Medulla oblongata (tissue), 1 donor: Measurements from ENCODE around the gene MAPRE2.
A peak's percentile ranks its signal among the peaks of the same experiment; 100 is the strongest.

ENCODE experiments used
- DNase-seq: peaks from one replicate; pipeline ENCODE4 v3.0.0-alpha.2; 2015; ENCODE audit errors: extremely low spot score

The MAPRE2 gene

DNA sequence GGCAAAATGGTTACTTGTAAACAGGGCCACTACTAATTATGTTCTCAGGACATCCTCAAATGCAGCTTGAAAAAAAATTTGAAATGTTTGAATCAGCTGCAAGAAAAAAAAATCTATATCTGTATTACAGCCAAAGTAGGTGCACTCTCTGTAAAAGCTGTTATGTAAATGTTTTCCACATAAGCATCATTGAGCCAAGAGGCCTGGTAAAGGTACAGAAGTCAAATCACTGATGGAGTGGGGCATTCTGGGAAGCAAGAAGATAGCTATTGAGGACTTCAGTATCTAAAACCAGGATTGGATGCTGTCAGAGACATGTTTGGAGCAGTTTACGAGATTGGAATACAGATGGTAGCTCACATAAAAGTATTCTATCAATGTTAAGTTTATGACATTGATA lies 80.3 kb downstream of the MAPRE2 start:
- no peak for DNase-seq

DNA sequence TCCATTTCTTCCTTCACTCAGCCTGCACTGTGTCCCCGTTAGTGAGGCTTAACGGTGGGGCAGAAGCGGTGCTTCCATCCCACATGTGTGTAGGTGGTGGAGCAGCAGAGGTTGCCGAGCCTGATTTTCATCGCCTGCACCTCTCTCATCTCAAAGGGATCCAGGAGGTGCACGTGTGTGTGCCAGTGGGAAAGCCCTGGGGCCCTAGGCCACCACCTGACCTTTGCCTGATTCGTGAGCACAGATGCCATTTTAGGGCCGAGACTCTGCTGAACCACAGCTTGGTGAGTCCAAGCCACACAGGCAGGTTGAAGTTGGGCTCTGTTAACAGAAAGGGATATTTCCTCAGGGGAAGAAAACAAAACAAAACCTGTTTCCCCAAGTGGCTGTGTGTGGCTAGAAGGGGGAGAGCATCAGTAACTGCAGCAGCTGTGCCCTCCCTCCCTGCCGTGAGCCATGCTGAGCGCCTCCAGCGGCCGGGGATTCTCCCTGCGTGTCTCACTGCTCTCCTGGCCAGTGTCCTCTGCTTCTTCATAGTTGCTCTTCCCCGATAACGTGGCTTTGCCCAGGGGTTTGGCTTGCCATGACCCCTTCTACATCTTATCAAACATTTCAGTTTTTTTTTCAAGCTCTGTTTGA lies 81.5 kb downstream of the MAPRE2 start:
- peak; percentile 57 for DNase-seq

DNA sequence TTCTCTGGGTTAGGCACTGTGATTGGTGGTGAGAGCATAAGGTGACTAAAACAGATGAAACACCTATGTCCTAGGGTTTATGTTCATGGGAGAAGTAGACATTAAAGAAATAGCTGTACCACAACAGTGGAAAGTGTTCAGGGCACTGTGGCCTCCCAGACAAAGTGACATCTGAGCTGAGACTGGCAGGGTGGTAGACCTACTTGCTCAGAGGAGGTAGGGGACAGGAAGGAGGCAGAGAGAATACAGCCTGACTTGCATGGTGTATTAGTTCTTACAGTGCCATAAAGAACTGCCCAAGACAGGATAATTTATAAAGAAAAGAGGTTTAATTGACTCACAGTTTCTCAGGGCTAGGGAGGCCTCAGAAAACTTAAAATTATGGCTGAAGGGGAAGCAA lies 82.6 kb downstream of the MAPRE2 start:
- DNase-seq, result no peak

DNA sequence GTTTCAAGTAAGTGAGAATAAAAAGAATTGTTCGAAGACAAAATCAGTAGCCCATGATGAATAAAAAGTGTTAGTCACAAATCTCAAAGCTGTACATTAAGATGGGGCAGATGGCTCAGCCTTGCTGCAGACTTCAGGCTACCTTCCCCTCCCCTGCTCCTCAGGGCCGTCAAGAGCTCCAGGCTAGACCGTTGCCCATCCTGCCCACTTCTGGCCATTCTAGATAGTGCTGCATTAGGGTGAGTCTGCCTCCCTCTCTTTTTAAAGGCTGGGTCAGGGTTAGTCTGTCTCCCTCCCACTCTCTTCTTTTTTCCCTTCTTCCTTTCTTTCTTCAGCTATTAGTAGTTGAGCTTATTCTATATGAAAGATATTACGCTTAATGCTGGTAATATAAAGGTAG lies 86.0 kb downstream of the MAPRE2 start:
- DNase-seq, result no peak

DNA sequence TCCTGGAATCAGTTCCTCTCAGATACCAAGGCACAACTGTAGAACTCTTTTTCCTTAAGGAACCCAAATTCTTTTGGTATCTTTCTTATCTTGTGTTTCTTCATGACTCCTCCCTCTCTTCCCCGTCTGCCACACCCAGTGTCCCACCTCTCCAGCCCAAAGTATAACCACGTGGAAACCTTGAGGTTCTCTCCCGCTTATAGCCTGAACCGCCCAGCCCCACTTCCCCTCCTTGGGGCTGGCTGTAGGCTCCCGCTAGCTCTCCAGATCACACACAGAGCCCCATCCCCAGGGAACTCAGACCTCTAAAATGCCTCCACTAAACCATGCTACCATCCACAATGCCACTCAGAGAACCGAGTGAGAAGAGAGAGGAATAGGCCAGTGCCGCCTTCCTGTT lies 87.5 kb downstream of the MAPRE2 start:
- DNase-seq, result no peak

DNA sequence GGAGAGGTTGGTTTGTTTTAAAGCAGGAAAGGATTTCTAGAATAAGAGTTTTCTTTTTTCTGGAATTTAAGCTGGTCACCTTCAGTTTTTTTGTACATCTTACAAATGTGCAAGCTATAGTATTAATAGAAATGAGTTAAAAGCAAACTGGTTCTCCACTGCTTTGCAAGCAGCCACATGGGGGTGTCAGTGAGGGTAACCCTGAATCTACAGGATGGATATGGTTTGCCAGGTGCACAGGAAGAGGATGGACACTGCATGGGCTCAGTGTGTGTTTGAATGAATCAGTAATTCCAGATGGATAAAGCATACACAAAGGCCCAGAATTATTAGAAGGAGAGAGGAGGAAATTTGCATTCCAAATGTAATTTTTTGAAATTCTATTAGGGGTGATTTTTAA lies 89.0 kb downstream of the MAPRE2 start:
- DNase-seq, result no peak

DNA sequence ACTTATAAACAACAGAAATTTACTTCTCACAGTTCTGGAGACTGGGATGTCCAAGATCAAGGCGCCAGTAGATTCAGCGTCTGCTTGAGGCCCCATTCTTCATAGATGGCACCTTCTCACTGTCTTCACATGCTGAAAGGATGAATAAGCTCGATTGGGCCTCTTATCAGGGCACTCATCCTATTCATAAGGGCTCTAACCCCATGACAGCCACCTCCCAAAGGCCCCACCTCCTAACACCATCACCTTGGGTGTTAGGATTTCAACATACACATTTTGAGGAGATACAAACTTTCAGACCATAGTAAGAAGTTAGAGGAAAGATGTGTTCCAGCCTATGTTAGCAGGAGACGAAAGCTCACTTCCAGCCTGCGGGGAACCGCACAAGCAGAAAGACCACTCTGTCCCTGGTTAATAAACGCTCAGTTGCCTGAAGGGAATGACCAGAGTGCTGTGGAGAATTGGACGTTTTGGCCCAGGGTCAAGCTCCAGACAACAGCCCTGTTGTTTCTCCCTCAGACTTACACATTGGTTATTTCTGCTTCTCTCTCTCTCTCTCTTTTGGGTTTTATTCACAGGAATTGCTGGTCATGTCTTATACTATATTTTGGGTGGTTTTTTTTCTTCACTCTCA lies 90.3 kb downstream of the MAPRE2 start:
- peak; percentile 91 for DNase-seq

DNA sequence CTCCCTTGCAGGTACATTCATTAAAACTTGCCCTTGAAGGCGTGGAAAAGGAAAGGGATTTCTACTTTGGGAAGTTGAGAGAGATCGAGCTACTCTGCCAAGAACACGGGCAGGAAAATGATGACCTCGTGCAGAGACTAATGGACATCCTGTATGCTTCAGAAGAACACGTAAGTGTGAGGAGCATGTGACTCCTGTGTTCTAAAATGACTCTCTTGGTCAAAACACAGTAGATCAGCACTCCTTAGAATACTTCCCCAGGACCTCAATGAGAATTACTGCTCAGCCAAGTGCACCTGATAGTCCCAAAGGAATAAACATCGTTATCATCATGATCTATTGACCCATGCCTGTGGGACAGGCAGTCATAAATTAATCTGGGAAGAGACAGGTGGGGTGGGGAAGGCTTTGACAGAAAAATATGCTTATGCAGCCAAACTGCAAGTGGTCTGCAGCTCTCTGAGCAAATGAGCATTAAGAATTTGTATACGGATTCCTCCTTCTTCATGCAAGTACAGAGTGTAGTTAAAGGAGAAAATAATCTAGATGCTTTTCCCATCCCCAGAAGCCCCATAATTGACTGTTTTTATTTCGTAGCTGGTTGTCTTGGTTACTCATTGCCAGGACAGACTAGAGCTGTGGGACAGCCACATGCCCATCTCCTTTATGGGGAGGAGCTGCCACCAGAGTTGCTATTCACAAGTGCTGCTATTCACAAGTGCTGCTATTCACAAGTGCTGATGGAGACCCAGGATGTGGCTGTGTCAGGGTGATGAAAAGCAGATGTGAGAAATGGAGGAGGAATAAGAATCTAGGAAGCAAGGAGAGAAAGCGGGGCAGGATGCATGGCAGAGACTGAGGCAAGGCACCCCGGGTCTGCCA lies 91.0 kb downstream of the MAPRE2 start:
- DNase-seq, result no peak

DNA sequence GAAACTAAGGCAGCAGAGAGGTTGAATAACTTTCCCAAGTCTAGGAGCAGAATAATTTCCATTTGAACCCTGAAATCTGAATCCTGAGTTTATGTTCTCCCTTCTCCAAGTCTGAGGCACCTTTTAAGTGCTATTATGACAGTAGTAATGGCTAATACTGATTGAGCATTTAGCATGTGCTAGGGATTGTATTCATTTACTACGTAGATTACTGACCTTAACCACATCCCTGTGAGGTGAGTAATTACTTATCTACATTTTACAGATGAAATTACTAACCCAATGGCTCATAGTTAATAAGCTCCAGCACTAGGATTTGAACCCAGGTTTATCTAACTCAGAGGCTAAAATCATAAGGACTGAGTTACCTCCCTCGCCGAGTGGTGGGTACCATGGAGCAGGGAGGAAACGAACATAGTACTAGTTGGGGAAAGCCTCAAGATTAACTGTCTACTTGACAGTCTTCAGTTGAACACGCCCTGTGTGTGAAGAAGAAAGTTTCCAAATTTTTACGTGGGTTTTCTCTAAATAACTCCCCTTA lies 93.0 kb downstream of the MAPRE2 start:
- no peak for DNase-seq

DNA sequence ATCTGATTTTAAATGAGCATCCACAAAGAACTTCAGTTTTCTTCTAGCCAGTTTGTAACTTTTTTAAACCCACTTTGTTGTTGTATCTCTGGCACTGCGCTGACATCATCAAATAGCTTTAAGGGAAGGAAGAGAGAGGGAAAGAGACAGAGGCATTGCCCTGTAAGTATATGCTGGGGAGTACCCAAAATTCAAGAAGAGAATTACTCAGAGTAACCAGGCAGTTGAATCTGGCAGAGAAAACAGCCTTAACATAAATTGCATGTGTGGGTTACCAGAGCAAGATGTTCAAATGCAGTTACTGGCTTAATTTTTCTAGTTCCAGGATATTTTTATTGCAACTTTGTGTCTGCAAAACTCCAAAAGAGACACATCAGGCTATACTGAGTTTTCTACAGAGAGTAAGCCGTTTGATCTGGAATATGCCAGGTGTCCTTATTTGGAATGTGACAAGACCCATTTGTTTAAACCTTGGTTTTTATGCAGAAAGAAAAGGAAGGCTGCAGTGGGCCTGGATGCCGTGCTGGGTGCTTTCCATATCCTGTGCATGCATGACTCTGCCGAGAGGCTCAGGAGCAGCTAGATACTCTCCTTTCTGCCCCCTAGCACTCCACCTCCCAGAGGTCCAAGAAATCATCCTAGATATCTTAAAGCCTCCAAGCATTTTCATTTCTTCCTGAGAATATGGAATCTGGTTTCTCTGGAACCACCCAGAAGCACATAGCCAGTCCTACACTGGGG lies 93.7 kb downstream of the MAPRE2 start:
- no peak for DNase-seq

DNA sequence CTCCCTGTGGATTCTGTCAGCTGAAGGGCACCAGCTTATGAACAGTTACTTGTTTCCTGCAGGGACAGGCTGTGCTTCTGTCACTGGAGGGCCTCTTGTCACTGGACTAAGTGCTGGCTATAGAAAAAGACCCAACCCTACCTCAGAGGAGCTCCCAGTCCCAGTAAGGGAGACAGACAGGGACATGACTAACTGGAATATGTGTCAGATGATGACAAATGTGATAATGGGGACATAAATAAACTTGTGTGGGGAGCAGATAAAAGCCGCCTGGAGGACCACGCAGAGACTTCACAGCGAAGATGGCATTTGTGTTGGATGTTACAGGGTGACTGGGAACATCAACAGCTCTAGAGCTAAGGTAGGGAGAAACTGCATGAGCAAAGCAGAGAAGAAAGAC lies 95.0 kb downstream of the MAPRE2 start:
- DNase-seq, result no peak

DNA sequence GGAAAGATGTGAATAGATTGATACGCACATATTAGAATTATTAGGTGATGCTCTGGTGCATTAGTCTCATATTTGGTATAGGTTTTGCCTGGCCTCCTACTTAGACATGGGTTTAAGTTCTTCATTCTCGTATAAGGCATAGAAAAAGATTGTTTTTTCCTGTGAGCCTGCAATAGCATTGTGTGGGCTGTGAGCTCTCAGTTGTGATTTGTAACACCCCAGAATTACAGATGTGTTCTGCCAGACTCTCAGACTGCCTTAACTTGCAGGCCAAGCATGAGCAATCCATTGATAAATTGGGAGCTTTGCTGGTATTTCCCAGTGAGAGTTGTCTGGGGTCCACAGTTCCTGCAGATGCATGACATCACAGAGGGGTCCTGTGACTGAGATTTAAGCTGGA lies 95.7 kb downstream of the MAPRE2 start:
- no peak for DNase-seq

DNA sequence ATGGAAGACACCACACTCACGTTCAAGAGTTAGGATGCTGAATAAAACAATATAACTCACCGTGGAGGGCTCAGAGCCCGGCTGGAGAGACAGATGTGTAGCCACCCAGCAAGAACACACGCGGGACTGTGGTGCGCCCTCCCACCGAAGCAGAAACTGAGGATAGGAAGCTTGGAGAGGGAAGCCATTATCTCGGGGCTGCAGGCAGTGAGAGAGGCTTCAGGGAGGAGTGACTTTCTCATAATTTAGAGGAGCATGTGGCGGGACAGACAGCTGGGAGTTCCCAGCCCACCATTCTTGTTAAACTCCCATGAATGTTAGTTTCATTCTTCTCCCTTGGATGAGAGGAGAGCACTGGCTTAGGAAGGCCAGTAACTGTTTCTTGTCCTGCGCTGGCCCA lies 96.4 kb downstream of the MAPRE2 start:
- no peak for DNase-seq

DNA sequence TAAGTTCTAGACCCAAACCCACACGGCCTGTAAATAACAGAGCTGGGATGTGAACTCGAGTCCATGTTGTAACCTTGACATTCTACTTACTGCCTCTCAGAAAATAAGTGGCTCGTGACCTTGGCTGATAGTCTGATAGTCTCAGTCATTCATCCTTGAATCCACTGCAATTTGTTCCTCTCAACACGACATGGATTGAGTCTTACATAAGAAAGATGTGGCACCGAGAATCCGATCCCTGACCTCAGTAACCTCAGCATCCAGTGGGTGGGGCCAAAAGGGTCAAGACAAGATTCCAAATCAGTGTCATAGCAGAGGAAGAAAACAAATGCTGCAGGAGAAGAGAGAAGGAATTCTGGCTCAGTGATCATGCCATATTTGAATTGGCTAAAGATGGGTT lies 97.6 kb downstream of the MAPRE2 start:
- DNase-seq, result no peak

DNA sequence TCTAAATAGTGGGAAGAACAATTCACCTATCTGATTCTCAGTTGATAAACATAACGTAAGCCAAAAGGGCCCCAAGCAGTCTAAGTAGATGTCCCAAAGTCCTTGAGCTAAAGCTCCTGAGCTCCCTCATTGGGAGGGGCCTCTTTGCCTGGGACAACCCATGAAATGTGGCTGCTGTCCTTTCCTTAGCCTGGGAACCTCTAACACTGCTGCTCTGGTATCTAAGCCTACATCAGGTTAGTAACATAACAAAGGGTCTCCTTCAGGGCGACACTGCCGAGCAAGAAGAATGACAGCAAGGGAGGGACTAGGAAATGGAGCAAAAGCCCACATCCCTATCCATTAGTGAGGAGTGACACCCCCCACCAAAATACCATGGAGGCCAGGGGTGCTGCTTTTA lies 98.3 kb downstream of the MAPRE2 start:
- no peak for DNase-seq

DNA sequence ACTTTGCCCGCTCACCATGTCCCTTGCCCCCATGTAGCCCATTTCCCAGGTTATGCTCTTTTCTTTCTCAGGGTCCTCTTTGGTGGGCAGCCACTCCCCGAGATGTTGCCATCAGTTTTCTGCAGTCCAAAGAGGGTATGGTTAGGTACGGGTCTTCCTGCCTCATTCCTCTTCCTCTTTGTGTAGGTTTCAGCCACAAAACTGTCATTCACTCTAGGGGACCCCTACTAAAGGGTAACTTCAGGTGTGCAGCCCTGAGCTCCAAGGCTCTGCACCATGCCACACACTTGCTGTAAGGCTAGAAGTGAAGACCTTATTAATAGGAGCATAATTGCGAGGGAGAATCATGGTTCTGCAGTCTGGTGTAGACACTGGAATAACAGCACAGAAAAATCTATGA lies 99.9 kb downstream of the MAPRE2 start:
- no peak for DNase-seq

DNA sequence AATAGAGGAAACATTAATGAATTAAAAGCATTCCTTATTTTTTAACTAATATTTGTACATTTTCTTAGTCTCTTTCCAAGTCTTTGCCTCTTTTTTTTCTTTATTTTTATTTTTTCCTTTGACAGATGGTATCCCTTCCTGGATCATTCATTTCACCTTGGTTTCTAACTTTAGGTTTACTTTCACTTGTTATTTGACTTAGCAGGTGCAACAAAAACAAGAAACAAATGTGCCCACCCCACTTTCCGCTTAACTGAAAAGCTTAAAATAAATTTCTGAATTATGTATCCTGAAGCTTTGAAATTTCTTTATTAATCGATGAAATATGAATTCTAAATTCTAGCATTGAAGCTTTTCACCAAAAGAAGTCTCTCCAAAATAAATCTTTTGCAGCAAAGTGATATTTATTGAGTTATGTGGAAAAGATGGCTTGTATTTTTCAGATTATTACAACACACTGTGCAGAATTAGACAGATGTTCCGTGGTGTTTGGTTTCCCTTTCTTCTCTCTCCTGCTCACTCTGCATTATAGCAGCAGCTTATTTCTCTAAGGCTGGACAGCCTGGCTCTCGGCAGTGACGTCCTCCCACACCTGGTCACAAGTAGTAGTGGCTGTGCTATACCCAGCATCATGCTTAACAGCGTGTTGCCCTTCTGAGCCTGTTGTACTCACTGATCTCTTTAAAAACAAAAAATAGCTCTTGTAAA lies 100.5 kb downstream of the MAPRE2 start:
- no peak for DNase-seq

DNA sequence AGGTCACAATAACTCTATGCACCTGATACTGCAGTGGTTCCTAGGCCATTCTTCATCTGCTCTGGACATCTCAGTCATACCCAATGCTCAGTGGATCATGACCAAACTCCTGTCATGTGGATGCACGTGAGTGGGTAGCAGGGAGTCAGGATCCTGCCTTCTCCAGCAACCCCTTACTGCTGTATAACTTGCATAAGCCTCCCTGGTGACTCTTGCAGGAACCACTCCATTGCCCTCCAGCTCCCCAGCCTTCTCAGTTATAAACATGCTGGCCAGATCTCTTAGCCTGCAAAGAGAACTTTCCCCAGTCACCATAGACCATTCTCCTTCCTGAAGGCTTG lies 101.0 kb downstream of the MAPRE2 start:
- no peak for DNase-seq

DNA sequence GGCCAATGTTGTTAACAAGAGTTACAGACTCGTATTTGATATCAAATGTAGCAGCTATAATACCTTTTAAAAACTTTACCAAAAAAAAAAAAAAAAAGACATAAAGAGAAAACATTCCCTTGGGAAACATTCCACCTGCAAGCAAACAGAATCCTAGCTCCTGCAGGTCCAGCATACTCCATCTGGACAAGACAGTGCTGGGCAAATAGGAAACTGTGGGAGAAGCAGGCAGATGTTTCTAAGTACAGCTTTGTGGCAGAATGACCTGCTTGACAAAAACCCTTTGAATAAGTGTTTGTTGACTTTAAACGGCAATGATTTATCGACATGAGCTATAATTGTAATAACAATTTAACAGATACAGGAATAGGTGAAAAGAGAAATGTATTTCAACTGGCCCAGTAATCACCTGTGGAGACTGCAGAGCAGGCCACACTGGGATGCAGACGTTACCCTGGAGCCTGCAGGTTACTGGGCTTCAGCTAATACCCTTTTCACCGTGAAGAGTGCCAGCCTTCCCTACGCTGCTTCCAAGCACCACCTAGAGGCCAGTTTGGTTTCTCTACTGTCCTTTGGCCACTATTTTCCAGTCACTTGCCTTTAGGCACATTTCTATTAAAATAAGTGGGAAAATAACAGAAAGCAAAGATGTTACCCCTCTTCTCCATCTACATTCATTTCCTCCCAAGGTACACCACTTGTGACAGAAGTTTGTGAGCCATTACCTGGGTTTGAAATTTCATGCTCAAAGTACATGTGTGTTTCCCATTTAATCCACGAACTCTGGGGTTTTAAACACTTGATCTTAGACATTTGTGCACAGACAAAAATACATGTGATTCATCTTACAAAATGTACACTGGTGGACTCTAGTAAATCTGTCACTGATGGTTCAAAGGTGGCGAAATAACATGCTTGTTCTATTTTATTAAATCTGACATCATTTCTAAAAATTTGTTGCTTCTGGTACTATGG lies 102.7 kb downstream of the MAPRE2 start:
- peak; percentile 90 for DNase-seq

DNA sequence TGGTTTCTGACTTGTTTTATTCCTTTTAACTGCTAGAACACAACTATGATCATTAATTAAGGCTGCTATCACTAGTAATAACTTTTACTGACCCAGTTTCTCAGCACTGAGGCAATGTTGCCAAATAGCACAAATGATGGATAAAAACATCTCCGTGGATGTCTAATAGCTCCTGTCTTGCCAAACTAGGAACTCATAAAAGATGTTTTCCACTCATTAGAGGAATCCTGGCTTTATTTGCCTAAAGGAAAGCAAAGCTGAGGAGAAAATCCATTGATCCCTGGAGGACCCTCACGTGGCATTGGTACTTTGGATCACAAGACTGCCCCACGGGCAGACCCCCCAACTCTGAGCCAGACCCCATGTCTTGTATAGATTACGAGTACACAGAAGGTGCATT lies 103.5 kb downstream of the MAPRE2 start:
- DNase-seq, result no peak
